Measurements from ENCODE around the gene KLHL9.

DNA sequence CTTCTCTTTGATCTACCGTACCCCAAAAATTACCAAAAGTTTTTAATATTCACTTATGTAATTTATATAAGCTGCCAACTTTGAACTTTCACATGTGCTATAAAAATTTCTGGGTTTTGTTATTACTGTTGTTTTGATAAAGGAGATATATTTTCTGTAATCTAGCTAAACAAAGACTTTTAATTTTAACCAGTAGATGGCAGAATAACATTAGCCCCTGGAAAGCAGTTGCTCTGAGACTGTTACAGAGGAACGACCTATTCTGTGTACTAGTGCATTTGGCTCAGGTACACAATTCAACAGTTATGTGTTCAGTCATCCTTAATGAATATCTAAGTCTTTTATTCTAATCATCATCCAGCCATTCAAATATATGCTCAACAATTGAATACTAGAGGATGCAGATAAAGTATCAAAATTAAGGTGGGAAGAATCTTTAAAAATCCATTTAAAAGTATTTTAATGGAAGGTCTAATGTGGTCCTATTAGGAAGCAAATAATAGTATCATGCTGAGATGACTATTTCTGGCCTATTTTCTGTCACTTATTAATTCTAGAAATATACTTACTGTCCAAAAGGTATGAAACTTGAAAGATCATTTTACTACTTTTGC is 8.6 kb downstream of the KLHL9 start:
- TF ChIP-seq POLR2AphosphoS5 (IDR thresholded peaks at IDR 0.05; ENCODE audit: low read depth, low read length) (no peak), POLR2A (IDR thresholded peaks at IDR 0.05; ENCODE audit: low read depth, low read length) (no peak)
